T-helper 2 cell treated with Interferon-gamma antibody and Interleukin-4, amounts not matched to agents 5 μg/mL and 100 μg/mL, for 36 hours (primary cell): Measurements from ENCODE around the gene SYT3.

Experiments used
- DNase-seq: peaks from one replicate; pipeline ENCODE4 v3.0.0; 2021; ENCODE audit warnings: low spot score
- H3K27ac Mint-ChIP-seq: one replicate; pipeline ENCODE4 v1.8.0; 2021; ENCODE audit warnings: mild to moderate bottlenecking, mixed read lengths
- H3K27me3 Mint-ChIP-seq: one replicate; pipeline ENCODE4 v1.8.0; 2021; ENCODE audit warnings: low read depth, mixed read lengths
- H3K36me3 Mint-ChIP-seq: one replicate; pipeline ENCODE4 v1.8.0; 2021; ENCODE audit warnings: low read depth, mixed read lengths
- H3K4me1 Mint-ChIP-seq: one replicate; pipeline ENCODE4 v1.8.0; 2021; ENCODE audit warnings: low read depth, mixed read lengths
- H3K4me3 Mint-ChIP-seq: one replicate; pipeline ENCODE4 v1.8.0; 2022; ENCODE audit warnings: mild to moderate bottlenecking, moderate library complexity, mixed read lengths
- H3K9me3 Mint-ChIP-seq: one replicate; pipeline ENCODE4 v1.8.0; 2021; ENCODE audit warnings: mixed read lengths

Gene SYT3

GRCh38 chr19:50639121-50640112 lies at the start of gene SYT3:
Gene SYT3, minus strand, starts transcription at chr19:50639881. Its CDS starts 2,470 bp downstream, at chr19:50637411.
- Mint-ChIP-seq H3K4me1 (peaks cover 2% of the 10 kb centered on the region), H3K36me3 (no peaks in the 10 kb centered on the region), H3K9me3 (peaks cover 5% of the 10 kb centered on the region), H3K27me3 (peaks cover 38% of the 10 kb centered on the region), H3K4me3 (peak within 1 kb of the TSS; percentile 66), H3K27ac (no peak within 1 kb of the TSS)
- no peak for DNase-seq

DNA sequence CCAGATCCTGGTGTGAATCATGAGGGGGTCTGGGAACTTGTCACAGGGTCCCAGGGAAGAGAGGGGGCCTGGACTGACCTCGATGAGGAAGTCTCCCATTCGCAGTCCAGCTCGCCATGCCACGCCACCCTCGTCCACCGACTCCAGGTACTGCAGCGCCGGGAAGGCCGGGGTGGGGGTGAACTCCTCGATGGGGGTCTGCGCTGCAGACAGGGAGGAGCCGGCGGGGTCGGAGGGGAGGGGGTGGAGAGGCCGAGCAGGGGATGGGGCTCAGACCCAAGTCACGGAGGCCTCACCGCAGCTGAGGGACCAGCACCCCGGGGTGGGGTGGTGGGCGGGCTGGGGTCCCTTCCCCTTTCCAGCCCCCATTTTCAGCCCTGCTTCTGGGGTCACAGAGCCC lies 49.1 kb upstream of the SYT3 start:
- Mint-ChIP-seq H3K4me3 (no peak overlapping the region), H3K36me3 (no peaks in the 10 kb centered on the region), H3K27me3 (peaks cover 28% of the 10 kb centered on the region), H3K4me1 (no peaks in the 10 kb centered on the region), H3K27ac (no peak overlapping the region), H3K9me3 (no peaks in the 10 kb centered on the region)
- no peak for DNase-seq

DNA sequence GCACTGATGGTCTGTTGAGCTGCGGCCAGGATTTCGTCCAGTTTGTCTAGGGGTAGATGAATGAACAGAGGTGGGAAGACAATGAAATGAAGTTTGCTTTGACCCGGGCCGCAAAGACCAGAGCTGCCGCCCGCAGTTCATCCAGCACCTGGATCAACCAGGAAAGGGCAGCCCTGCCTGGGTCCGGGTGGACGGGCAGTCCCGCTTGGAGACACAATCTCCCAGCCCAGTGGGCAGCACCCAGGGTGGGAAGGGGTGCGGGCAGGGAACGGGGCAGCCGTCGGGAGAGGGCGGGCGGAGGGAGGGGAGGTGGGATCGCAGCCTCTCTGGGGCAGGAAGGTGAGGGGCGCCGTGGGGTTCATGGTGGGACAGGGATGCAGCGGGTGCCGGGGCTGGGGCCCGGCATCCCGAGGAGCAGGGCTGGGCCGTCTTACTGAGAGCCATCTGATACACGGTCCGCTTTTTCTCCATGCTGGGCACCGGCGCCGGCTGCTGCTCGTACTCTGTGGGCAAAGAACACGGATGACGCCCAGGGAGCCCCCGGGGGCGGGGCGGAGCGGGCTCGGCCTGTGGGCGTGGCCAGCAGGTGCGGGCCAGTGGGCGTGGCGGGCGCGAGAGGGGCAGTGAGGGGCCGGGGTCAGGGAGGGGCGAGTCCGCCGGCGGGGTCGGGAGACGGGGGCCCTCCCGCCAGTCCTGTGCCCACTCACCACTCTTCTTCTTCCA lies 46.8 kb upstream of the SYT3 start:
- Mint-ChIP-seq H3K4me3 (no peak overlapping the region), H3K27ac (no peak overlapping the region), H3K36me3 (no peaks in the 10 kb centered on the region), H3K4me1 (no peaks in the 10 kb centered on the region), H3K9me3 (no peaks in the 10 kb centered on the region), H3K27me3 (peaks cover 22% of the 10 kb centered on the region)
- no peak for DNase-seq

DNA sequence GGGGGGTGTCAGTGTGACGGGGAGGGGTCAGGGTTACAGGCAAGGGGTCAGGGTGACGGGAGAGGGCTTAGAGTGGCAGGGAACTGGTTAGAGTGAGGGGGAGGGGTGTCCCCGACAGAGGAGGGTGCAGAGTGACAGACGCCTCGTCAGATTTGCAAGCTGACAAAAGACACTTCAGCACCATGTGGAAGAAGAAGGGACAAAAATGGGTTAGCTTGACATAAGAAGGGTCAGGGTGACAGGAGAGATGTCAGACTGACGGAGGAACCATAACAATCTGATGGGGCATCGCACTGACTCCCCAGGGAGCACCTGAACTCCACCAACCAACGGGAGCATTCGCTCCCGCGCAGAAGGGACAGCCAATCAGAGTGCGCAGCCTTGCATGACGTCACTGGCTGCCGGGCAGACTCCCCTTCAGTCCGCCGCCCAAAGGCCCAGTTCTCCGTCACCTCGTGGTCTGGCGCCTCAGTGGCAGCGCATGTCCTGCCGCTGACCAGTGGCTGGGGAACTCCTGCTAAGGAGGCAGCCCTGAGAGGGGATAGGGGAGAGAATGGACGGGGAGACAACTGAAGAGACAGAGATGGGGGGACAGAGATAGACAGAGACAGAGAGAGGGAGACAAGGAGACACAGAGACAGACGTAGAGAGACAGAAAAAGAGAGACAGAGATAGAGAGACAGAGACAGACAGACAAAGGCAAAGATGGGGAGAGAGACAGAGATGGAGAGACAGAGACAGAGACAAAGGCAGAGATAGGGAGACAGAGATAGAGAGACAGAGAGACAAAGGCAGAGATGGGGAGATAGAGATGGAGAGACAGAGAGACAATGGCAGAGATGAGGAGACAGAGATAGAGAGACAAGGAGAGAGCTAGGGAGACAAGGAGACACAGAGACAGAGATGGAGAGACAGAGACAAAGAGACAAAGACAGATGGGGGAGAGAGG lies 39.8 kb upstream of the SYT3 start:
- H3K4me1 Mint-ChIP-seq: peaks cover 7% of the 10 kb centered on the region
- peaks cover 22% of the 10 kb centered on the region for H3K27me3 Mint-ChIP-seq
- peak; percentile 74 for DNase-seq
- H3K27ac Mint-ChIP-seq: peak overlapping the region; percentile 53
- H3K9me3 Mint-ChIP-seq: no peaks in the 10 kb centered on the region
- H3K4me3 Mint-ChIP-seq: no peak overlapping the region
- no peaks in the 10 kb centered on the region for H3K36me3 Mint-ChIP-seq

DNA sequence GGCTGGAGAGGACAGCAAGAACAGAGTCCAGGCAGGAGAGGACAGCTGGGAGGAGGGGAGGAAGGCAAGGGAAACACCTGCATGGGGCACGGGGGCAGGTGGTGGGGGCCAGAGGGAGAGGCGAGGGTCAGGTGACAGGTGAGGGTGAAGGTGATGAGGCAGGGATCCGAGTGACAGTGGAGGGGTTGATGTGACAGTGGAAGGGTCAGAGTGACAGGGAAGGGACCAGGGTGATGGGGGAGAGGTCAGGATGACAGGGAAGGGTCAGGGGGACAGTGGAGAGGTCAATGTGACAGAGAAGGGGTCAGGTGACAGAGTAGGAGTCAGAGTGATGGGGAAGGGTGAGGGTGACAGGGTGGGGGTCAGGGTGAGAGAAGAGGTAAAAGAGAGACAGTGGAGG lies 38.6 kb upstream of the SYT3 start:
- Mint-ChIP-seq H3K27me3 (peaks cover 26% of the 10 kb centered on the region), H3K4me1 (peaks cover 7% of the 10 kb centered on the region)

GRCh38 chr19:50677636-50678035 lies 38.0 kb upstream of the SYT3 start:
- H3K27me3 Mint-ChIP-seq: peaks cover 33% of the 10 kb centered on the region

More for the DNA sequence above, 38.6 kb upstream of the SYT3 start:
- no peak for DNase-seq
- no peaks in the 10 kb centered on the region for H3K36me3 Mint-ChIP-seq
- no peaks in the 10 kb centered on the region for H3K9me3 Mint-ChIP-seq
- H3K27ac Mint-ChIP-seq: no peak overlapping the region
- no peak overlapping the region for H3K4me3 Mint-ChIP-seq

DNA sequence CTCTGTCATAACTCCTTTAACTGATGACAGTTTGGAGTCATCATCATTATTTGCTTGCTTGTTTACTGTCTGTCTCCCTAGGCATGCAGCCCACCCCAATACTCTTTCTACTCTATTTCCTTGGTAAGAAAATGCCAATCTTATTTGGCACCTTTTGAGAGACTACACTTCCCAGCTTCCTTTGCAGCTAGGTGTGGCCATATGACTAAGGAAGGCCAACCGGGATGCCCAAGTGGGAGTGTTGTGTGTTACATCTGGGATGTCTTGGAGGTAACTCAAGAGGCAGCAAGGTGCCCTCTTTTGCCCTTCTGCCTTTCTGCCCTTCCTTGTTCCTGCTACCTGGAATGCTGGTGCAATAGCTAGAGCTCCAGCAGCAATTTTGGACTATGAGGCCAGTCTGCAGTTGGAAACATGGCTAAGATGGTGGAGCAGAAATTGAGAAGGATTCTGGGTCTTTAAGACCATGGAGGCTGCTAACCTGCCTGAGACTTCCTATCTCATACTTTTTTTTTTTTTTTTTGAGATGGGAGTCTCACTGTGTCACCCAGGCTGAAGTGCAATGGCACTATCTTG lies 37.0 kb upstream of the SYT3 start:
- H3K27me3 Mint-ChIP-seq: peaks cover 34% of the 10 kb centered on the region
- no peaks in the 10 kb centered on the region for H3K36me3 Mint-ChIP-seq
- H3K4me3 Mint-ChIP-seq: no peak overlapping the region

More at GRCh38 chr19:50677636-50678035, 38.0 kb upstream of the SYT3 start:
- DNase-seq: no peak
- Mint-ChIP-seq H3K36me3 (no peaks in the 10 kb centered on the region), H3K27ac (no peak overlapping the region), H3K4me1 (peaks cover 7% of the 10 kb centered on the region), H3K4me3 (no peak overlapping the region), H3K9me3 (no peaks in the 10 kb centered on the region)

DNA sequence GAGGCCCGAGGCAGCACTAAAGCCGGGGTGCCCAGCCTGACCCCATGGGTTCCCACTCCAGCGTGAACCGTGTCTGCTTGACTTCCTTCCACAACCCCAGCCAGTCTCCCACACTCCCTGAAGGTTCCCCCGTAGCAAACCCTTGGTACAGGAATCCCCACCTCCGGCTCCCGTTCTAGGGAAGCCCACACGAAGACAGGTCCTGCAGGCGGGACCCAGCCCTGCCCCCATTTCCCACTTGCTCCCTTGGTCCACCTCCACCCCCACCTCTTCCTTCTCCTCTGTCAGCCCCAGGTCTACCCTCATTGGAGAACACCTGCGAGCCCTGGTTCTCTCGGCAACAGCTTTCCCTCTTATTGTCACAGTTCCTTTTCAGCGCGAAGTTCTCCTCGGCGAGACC lies 33.4 kb upstream of the SYT3 start:
- Mint-ChIP-seq H3K9me3 (no peaks in the 10 kb centered on the region), H3K4me1 (no peaks in the 10 kb centered on the region), H3K27ac (no peak overlapping the region), H3K4me3 (no peak overlapping the region), H3K36me3 (no peaks in the 10 kb centered on the region), H3K27me3 (peaks cover 46% of the 10 kb centered on the region)
- DNase-seq: no peak

More for the DNA sequence above, 37.0 kb upstream of the SYT3 start:
- Mint-ChIP-seq H3K27ac (no peak overlapping the region), H3K9me3 (no peaks in the 10 kb centered on the region), H3K4me1 (peaks cover 7% of the 10 kb centered on the region)
- no peak for DNase-seq

GRCh38 chr19:50670102-50670380 lies 30.4 kb upstream of the SYT3 start:
- peaks cover 47% of the 10 kb centered on the region for H3K27me3 Mint-ChIP-seq

GRCh38 chr19:50669302-50670101 lies 29.8 kb upstream of the SYT3 start:
- Mint-ChIP-seq H3K27ac (no peak overlapping the region), H3K9me3 (no peaks in the 10 kb centered on the region), H3K4me3 (no peak overlapping the region), H3K36me3 (no peaks in the 10 kb centered on the region), H3K27me3 (peaks cover 50% of the 10 kb centered on the region), H3K4me1 (no peaks in the 10 kb centered on the region)
- peak; percentile 19 for DNase-seq

More at GRCh38 chr19:50670102-50670380, 30.4 kb upstream of the SYT3 start:
- H3K4me1 Mint-ChIP-seq: no peaks in the 10 kb centered on the region
- H3K9me3 Mint-ChIP-seq: no peaks in the 10 kb centered on the region
- H3K36me3 Mint-ChIP-seq: no peaks in the 10 kb centered on the region
- no peak overlapping the region for H3K27ac Mint-ChIP-seq
- no peak overlapping the region for H3K4me3 Mint-ChIP-seq
- DNase-seq: no peak

DNA sequence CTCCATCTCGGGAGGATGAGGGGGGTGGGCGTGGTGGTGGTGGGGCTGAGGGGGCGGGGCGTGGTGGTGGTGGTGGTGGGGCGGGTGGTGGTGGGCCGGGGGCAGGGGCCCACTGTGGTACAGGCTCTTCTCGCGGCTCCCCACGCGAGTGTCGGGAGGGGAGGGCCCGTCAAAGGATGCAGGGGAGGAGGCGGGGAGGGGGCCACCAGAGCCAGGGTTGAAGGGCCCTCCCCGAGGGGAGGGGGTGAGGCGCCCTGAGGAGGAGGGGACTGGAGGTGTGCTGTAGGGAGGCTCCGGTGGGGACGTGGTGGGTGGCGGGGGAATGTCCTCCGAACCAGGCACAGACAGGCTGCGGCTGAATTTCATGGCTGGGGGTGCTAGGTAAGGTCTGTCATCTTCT lies 29.2 kb upstream of the SYT3 start:
- Mint-ChIP-seq H3K27ac (no peak overlapping the region), H3K27me3 (peaks cover 50% of the 10 kb centered on the region), H3K36me3 (no peaks in the 10 kb centered on the region), H3K4me1 (no peaks in the 10 kb centered on the region), H3K9me3 (no peaks in the 10 kb centered on the region), H3K4me3 (no peak overlapping the region)
- DNase-seq: no peak

- no peak for DNase-seq
- Mint-ChIP-seq H3K27me3 (peaks cover 51% of the 10 kb centered on the region), H3K36me3 (no peaks in the 10 kb centered on the region), H3K4me3 (no peak overlapping the region), H3K9me3 (no peaks in the 10 kb centered on the region), H3K27ac (no peak overlapping the region), H3K4me1 (no peaks in the 10 kb centered on the region)
Measured at GRCh38 chr19:50668416-50668815, 28.7 kb upstream of the SYT3 start.
